ENCODE measurements around the gene SARM1.

Gene SARM1

DNA sequence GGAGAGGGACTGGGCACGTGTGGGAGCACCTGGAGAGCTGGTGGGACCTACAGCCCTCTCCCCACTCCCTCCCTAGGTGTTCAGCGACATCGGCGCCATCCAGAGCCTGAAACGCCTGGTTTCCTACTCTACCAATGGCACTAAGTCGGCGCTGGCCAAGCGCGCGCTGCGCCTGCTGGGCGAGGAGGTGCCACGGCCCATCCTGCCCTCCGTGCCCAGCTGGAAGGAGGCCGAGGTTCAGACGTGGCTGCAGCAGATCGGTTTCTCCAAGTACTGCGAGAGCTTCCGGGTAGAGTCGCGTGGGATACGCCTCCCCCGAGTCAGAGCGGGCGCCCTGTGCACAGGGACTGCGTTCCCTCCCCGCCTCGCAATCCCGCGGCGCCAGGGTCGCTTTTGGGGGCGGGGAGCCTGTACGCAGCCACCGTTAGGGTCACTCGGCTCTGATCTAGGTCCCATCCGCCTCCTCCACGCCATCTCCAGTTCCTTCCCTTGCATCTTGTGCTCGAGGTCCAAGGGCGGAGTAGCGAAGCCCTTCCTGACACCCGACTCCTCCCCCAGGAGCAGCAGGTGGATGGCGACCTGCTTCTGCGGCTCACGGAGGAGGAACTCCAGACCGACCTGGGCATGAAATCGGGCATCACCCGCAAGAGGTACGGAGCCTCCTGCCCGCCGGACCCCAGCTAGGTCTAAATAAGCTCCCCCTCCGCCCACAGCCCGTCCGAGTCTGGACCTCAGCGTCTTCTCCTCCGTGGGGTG lies 13.0 kb downstream of the SARM1 start:
- H3K9me3 ChIP-seq (ENCODE audit: low read length) = no peaks in the 10 kb centered on the region
- no peak overlapping the region for H3K4me3 ChIP-seq (ENCODE audit: low read length)
- H3K36me3 ChIP-seq (ENCODE audit: insufficient read depth, low read length) = peaks cover 60% of the 10 kb centered on the region
- no peaks in the 10 kb centered on the region for H3K27me3 ChIP-seq (ENCODE audit: insufficient read depth, low read length)
- H3K4me1 ChIP-seq (ENCODE audit: insufficient read depth, low read length) = no peaks in the 10 kb centered on the region
- H2AFZ ChIP-seq (ENCODE audit: low read depth, low read length) = no peak overlapping the region

DNA sequence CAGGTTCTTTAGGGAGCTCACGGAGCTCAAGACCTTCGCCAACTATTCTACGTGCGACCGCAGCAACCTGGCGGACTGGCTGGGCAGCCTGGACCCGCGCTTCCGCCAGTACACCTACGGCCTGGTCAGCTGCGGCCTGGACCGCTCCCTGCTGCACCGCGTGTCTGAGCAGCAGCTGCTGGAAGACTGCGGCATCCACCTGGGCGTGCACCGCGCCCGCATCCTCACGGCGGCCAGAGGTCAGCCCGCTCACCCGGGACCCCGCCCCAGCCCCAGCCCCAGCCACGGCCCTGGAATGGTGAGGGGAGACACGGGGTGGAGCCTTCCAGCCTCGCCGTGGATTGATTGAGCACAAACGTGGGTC lies 13.5 kb downstream of the SARM1 start:
- H2AFZ ChIP-seq (ENCODE audit: low read depth, low read length) = no peak overlapping the region
- peaks cover 65% of the 10 kb centered on the region for H3K36me3 ChIP-seq (ENCODE audit: insufficient read depth, low read length)
- no peak overlapping the region for H3K4me3 ChIP-seq (ENCODE audit: low read length)
- no peaks in the 10 kb centered on the region for H3K4me1 ChIP-seq (ENCODE audit: insufficient read depth, low read length)
- H3K27me3 ChIP-seq (ENCODE audit: insufficient read depth, low read length) = no peaks in the 10 kb centered on the region
- no peaks in the 10 kb centered on the region for H3K9me3 ChIP-seq (ENCODE audit: low read length)

DNA sequence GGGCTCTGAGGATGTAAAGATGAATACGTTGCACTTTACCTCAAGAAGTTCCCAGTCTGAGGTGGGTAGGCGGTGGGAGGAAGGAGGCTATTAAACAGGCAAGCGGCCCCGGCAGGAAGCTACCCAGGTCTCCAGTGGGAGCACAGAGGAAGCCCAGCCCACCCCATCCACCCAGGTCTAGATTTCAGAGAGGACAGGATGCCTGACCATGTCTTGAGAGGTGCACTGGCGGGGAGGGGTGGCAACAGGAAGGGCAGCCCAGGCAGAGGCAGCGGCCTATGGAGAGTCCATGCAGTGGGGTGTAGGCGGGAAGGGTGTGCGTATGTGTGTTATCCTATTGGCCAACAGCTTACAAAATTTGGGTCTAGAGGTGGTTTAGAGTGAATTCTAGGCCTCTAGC lies 13.9 kb downstream of the SARM1 start:
- no peaks in the 10 kb centered on the region for H3K4me1 ChIP-seq (ENCODE audit: insufficient read depth, low read length)
- no peak overlapping the region for H2AFZ ChIP-seq (ENCODE audit: low read depth, low read length)
- no peak overlapping the region for H3K4me3 ChIP-seq (ENCODE audit: low read length)
- no peaks in the 10 kb centered on the region for H3K9me3 ChIP-seq (ENCODE audit: low read length)
- peaks cover 65% of the 10 kb centered on the region for H3K36me3 ChIP-seq (ENCODE audit: insufficient read depth, low read length)
- H3K27me3 ChIP-seq (ENCODE audit: insufficient read depth, low read length) = no peaks in the 10 kb centered on the region

DNA sequence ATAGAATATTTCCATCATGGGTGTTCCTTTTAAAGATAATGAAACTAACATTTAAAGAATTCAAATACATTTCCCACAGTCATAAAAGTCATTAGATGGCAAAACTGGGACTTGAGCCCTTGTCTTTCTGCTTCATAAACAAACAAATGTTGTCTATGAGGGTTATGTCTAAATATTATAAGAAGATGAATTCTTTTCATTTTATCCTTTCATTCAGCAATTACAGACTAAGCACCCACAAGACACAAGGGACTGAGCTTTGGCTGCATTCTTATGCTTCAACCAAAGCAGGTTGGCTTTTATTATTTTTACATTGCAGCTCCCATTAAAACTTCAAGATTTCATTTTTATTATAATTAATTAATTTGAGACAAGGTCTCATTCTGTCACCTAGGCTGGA lies 14.9 kb downstream of the SARM1 start:
- Histone ChIP-seq H3K36me3 (ENCODE audit: insufficient read depth, low read length) (peaks cover 71% of the 10 kb centered on the region), H3K9me3 (ENCODE audit: low read length) (no peaks in the 10 kb centered on the region), H3K27me3 (ENCODE audit: insufficient read depth, low read length) (no peaks in the 10 kb centered on the region), H3K4me1 (ENCODE audit: insufficient read depth, low read length) (no peaks in the 10 kb centered on the region), H2AFZ (ENCODE audit: low read depth, low read length) (no peak overlapping the region), H3K4me3 (ENCODE audit: low read length) (no peak overlapping the region)

DNA sequence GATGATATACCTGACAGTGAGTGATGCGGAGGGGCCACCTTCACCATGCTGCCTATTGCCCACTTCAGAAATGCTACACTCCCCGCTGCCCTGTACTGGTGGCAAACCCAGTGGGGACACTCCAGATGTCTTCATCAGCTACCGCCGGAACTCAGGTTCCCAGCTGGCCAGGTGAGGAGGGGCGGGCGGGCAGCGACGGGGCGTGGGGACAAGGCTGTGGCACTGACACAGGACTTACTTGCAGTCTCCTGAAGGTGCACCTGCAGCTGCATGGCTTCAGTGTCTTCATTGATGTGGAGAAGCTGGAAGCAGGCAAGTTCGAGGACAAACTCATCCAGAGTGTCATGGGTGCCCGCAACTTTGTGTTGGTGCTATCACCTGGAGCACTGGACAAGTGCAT lies 16.6 kb downstream of the SARM1 start:
- H3K36me3 ChIP-seq (ENCODE audit: insufficient read depth, low read length) = peaks cover 72% of the 10 kb centered on the region

DNA sequence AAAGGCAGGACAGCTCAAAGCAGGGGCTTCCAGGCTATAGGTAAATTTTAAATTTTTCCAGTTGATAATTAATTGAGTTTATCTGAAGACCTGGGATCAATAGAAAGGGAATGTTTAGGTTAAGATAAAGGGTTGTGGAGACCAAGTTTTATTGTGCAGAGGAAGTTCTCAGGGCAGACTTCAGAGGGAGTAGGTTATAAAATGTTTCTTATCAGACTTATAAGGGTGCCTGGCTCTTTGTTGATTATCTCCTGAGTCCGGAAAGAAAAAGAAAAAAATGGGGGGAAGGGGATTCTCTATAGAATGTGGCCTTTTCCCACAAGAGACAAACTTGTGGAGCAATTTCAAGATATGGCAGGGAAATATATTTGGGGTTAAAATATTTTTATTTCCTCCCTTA lies 18.6 kb downstream of the SARM1 start:
- H3K36me3 ChIP-seq (ENCODE audit: insufficient read depth, low read length) = peaks cover 70% of the 10 kb centered on the region
- no peaks in the 10 kb centered on the region for H3K27me3 ChIP-seq (ENCODE audit: insufficient read depth, low read length)
- no peaks in the 10 kb centered on the region for H3K4me1 ChIP-seq (ENCODE audit: insufficient read depth, low read length)
- H3K9me3 ChIP-seq (ENCODE audit: low read length) = no peaks in the 10 kb centered on the region
- no peak overlapping the region for H2AFZ ChIP-seq (ENCODE audit: low read depth, low read length)
- no peak overlapping the region for H3K4me3 ChIP-seq (ENCODE audit: low read length)

More for the DNA sequence above, 16.6 kb downstream of the SARM1 start:
- Histone ChIP-seq H3K27me3 (ENCODE audit: insufficient read depth, low read length) (no peaks in the 10 kb centered on the region), H3K4me3 (ENCODE audit: low read length) (no peak overlapping the region), H3K9me3 (ENCODE audit: low read length) (no peaks in the 10 kb centered on the region), H3K4me1 (ENCODE audit: insufficient read depth, low read length) (no peaks in the 10 kb centered on the region), H2AFZ (ENCODE audit: low read depth, low read length) (no peak overlapping the region)

DNA sequence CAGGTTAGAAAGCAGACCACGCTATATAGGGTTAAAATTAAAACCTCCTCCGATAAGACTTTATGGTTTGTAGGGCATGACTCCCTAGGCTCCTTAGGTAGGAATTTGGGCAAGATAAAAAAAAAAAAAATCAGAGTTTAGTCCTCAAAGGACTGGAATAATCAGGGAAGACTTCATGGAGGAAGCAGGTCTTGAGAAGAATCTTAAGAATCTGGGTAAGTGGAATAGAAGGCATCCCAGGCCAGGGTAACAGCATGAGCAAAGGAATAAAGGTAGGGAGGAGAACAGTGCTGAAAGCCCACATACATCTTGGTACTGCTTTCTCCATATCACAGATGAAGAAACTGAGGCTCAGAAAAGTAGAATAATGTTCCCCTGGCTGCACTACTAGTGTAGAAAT lies 19.1 kb downstream of the SARM1 start:
- Histone ChIP-seq H2AFZ (ENCODE audit: low read depth, low read length) (no peak overlapping the region), H3K36me3 (ENCODE audit: insufficient read depth, low read length) (peaks cover 69% of the 10 kb centered on the region), H3K27me3 (ENCODE audit: insufficient read depth, low read length) (no peaks in the 10 kb centered on the region), H3K4me1 (ENCODE audit: insufficient read depth, low read length) (no peaks in the 10 kb centered on the region), H3K4me3 (ENCODE audit: low read length) (no peak overlapping the region), H3K9me3 (ENCODE audit: low read length) (no peaks in the 10 kb centered on the region)

DNA sequence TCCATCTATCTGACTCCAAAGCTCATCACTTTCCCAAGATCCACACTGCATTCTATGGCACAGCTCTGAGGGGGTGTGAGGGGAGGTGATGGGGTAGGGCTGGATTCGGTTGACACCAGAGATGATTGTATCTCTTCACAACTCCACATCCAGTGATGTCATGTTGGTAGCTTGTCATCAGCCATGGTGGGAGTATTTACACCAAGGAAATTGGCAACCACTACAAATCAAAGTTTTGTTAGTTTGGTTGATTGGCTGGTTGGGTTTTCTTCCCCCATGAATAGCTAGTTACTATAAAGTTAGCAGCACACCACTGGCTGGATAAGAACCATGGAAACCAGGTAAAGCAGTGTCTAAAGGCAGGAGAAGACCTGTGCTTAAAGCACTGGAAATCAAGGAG lies 19.5 kb downstream of the SARM1 start:
- Histone ChIP-seq H3K36me3 (ENCODE audit: insufficient read depth, low read length) (peaks cover 71% of the 10 kb centered on the region), H3K4me1 (ENCODE audit: insufficient read depth, low read length) (no peaks in the 10 kb centered on the region), H3K27me3 (ENCODE audit: insufficient read depth, low read length) (no peaks in the 10 kb centered on the region), H2AFZ (ENCODE audit: low read depth, low read length) (no peak overlapping the region), H3K9me3 (ENCODE audit: low read length) (no peaks in the 10 kb centered on the region), H3K4me3 (ENCODE audit: low read length) (no peak overlapping the region)

DNA sequence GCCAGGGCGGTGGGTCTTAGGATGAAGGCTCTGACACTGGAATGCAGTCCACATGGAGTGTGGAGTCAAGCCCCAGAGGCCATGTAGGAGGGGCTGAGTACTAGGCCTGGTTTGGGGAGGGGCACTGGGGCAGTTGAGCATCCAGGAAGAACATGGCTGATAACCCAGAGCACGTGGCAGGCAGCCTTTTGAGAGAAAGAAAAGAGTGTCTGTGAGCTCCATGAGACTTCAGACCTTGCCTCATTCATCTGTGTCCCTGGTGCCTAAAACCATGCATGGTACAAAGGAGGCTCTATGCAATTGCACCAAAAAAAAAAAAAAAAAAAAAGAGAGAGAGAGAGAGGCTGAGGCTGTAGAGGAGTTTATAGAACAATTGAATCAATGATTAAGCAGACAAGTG lies 19.9 kb downstream of the SARM1 start:
- Histone ChIP-seq H3K4me1 (ENCODE audit: insufficient read depth, low read length) (no peaks in the 10 kb centered on the region), H3K36me3 (ENCODE audit: insufficient read depth, low read length) (peaks cover 74% of the 10 kb centered on the region), H3K27me3 (ENCODE audit: insufficient read depth, low read length) (no peaks in the 10 kb centered on the region), H3K9me3 (ENCODE audit: low read length) (no peaks in the 10 kb centered on the region), H2AFZ (ENCODE audit: low read depth, low read length) (no peak overlapping the region), H3K4me3 (ENCODE audit: low read length) (no peak overlapping the region)

DNA sequence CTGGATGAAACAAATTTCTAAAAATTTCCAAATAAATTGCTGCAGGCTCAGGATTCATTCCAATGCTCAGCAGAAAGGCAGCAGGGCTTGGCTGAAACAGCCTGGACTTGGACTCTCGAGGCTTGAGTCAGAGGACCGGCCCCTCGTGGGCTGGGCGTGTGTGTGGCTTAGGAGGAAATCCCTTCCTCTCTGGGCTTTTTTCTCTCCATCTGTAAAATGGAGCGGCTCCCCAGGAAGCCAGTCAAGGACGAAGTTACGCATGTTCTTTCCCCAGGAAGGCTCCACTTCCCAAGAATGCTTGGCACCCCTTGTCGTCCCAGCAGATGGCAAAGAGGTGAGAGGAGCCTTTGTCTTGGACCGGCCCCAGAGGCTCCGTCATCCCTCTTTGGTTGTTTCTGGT lies 21.0 kb downstream of the SARM1 start:
- H3K4me1 ChIP-seq (ENCODE audit: insufficient read depth, low read length) = no peaks in the 10 kb centered on the region
- no peak overlapping the region for H3K4me3 ChIP-seq (ENCODE audit: low read length)
- H2AFZ ChIP-seq (ENCODE audit: low read depth, low read length) = no peak overlapping the region
- H3K36me3 ChIP-seq (ENCODE audit: insufficient read depth, low read length) = peaks cover 76% of the 10 kb centered on the region
- no peaks in the 10 kb centered on the region for H3K9me3 ChIP-seq (ENCODE audit: low read length)
- H3K27me3 ChIP-seq (ENCODE audit: insufficient read depth, low read length) = no peaks in the 10 kb centered on the region

DNA sequence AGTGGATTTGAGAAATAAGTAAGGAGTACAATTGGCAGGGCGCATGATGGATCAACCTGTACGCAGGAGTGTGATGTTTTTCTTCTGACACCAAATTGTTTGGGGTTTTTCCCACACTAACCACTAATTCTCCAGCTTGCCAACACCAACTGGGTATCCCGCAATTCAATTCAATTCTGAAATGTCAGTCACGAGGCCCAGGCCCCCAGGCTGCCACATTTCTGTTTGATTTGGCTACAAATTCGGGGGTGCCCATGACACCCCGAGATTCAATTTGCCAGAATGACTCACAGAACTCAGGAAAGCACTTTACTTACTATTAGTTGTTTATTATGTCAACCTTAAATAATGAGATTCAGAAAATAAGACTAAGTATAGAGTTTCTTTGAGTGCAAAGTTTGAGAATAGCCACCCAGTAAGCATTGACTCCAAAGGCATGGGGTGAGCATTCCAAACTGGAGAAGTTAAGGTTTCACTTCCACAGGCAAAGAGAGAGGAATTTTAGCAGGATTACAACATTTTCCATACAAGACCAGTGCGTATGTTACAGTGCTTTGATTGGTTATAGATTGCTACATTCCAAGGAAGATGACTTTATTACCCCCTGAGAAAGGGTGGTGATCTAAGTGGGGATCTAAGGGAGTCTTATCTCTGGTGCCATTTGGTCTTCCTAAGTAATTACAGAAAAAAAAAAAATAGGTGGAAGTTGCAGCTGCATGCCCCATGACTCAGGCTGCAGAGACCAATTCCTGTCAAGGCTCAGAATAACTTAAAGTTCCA lies 23.0 kb downstream of the SARM1 start:
- Histone ChIP-seq H3K36me3 (ENCODE audit: insufficient read depth, low read length) (peaks cover 65% of the 10 kb centered on the region), H3K4me1 (ENCODE audit: insufficient read depth, low read length) (no peaks in the 10 kb centered on the region), H3K27me3 (ENCODE audit: insufficient read depth, low read length) (no peaks in the 10 kb centered on the region), H3K4me3 (ENCODE audit: low read length) (no peak overlapping the region), H3K9me3 (ENCODE audit: low read length) (no peaks in the 10 kb centered on the region), H2AFZ (ENCODE audit: low read depth, low read length) (no peak overlapping the region)

DNA sequence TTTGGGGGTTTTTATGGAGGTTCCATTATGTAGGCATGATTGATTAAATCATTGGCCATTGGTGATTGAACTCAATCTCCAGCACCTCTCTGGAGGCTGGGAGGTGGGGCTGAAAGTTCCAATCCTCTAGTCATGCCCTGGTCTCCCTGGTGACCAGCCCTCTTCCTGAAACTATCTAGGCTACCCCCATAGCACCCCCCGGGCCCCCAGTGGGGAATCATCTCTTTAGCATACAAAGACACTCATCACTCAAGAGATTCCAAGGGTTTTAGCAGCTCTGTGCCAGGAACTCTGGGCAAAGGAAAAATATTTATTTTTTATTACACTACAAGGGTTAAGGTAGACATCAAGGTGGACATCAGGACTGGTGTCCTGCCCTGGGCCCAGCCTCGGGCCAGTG lies 23.9 kb downstream of the SARM1 start:
- Histone ChIP-seq H3K4me3 (ENCODE audit: low read length) (no peak overlapping the region), H3K4me1 (ENCODE audit: insufficient read depth, low read length) (no peaks in the 10 kb centered on the region), H3K9me3 (ENCODE audit: low read length) (no peaks in the 10 kb centered on the region), H2AFZ (ENCODE audit: low read depth, low read length) (no peak overlapping the region), H3K27me3 (ENCODE audit: insufficient read depth, low read length) (no peaks in the 10 kb centered on the region), H3K36me3 (ENCODE audit: insufficient read depth, low read length) (peaks cover 59% of the 10 kb centered on the region)

DNA sequence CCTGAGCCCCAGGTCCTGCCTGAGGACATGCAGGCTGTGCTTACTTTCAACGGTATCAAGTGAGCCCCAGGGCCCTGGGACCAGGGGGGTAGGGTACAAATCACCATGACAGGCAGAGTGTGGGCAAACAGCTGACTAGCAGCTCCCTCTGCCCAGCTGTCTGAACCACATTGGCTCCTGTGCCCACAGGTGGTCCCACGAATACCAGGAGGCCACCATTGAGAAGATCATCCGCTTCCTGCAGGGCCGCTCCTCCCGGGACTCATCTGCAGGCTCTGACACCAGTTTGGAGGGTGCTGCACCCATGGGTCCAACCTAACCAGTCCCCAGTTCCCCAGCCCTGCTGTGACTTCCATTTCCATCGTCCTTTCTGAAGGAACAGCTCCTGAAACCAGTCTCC lies 24.5 kb downstream of the SARM1 start:
- Histone ChIP-seq H3K27me3 (ENCODE audit: insufficient read depth, low read length) (no peaks in the 10 kb centered on the region), H3K4me1 (ENCODE audit: insufficient read depth, low read length) (no peaks in the 10 kb centered on the region), H3K36me3 (ENCODE audit: insufficient read depth, low read length) (peaks cover 54% of the 10 kb centered on the region), H3K4me3 (ENCODE audit: low read length) (no peak overlapping the region), H3K9me3 (ENCODE audit: low read length) (no peaks in the 10 kb centered on the region), H2AFZ (ENCODE audit: low read depth, low read length) (no peak overlapping the region)
